Coronary artery (tissue), 2 donors: Measurements from ENCODE around the gene ARHGEF12.

Experiments used
- DNase-seq: peaks from one replicate; pipeline ENCODE4 v3.0.0-alpha.2; 2017; ENCODE audit warnings: low spot score
- H3K27ac ChIP-seq, 2 donors: fragments of 200-600 bp; sonication (generic); one replicate each; pipeline ENCODE4 v1.5.1; 2016 to 2019
- H3K4me3 ChIP-seq: fragments of 200-600 bp; sonication (generic); 2 replicates; pipeline ENCODE4 v1.5.1; 2016; ENCODE audit warnings: mild to moderate bottlenecking, moderate library complexity
- CTCF ChIP-seq: fragments of 200-600 bp; sonication (generic); IDR thresholded peaks from one replicate; pipeline ENCODE4 v1.5.1; 2019; ENCODE audit warnings: antibody characterized with exemption

Gene ARHGEF12

GRCh38 chr11:120352405-120352804, 16.2 kb downstream of the ARHGEF12 start:
- no peak overlapping the region for H3K4me3 ChIP-seq
- no peak for DNase-seq
- H3K27ac ChIP-seq = no peak overlapping the region
- no peak for TF ChIP-seq CTCF

- no peak overlapping the region for H3K27ac ChIP-seq
- TF ChIP-seq CTCF = no peak
- no peak overlapping the region for H3K4me3 ChIP-seq
- DNase-seq = no peak
Observed at GRCh38 chr11:120354068-120354467, 17.9 kb downstream of the ARHGEF12 start.

GRCh38 chr11:120354779-120355178, 18.6 kb downstream of the ARHGEF12 start:
- H3K27ac ChIP-seq = no peak overlapping the region

GRCh38 chr11:120357620-120358019, 21.4 kb downstream of the ARHGEF12 start:
- no peak for TF ChIP-seq CTCF
- DNase-seq = no peak
- no peak overlapping the region for H3K4me3 ChIP-seq
- H3K27ac ChIP-seq = no peak overlapping the region

More at GRCh38 chr11:120354779-120355178, 18.6 kb downstream of the ARHGEF12 start:
- no peak overlapping the region for H3K4me3 ChIP-seq
- TF ChIP-seq CTCF = no peak
- DNase-seq = no peak

GRCh38 chr11:120358729-120359128, 22.5 kb downstream of the ARHGEF12 start:
- DNase-seq = no peak
- Histone ChIP-seq H3K27ac (no peak overlapping the region), H3K4me3 (no peak overlapping the region)
- no peak for TF ChIP-seq CTCF

GRCh38 chr11:120363436-120363835, 27.2 kb downstream of the ARHGEF12 start:
- Histone ChIP-seq H3K27ac (no peak overlapping the region), H3K4me3 (no peak overlapping the region)
- TF ChIP-seq CTCF = no peak
- no peak for DNase-seq

- no peak overlapping the region for H3K4me3 ChIP-seq
- TF ChIP-seq CTCF = no peak
- no peak overlapping the region for H3K27ac ChIP-seq
- DNase-seq = no peak
Observed at GRCh38 chr11:120365512-120365911, 29.3 kb downstream of the ARHGEF12 start.
